ENCODE data around the gene ANKRD28. TPM values are rescaled to one million over a fixed set of nuclear protein-coding genes. Genes with fewer than 3 reads are reported as not detected.
A peak's percentile ranks its signal among the peaks of the same experiment; 100 is the strongest.

ANKRD28 gene
- total RNA-seq, 1 donor from 2014 or later: 45.0 TPM

DNA sequence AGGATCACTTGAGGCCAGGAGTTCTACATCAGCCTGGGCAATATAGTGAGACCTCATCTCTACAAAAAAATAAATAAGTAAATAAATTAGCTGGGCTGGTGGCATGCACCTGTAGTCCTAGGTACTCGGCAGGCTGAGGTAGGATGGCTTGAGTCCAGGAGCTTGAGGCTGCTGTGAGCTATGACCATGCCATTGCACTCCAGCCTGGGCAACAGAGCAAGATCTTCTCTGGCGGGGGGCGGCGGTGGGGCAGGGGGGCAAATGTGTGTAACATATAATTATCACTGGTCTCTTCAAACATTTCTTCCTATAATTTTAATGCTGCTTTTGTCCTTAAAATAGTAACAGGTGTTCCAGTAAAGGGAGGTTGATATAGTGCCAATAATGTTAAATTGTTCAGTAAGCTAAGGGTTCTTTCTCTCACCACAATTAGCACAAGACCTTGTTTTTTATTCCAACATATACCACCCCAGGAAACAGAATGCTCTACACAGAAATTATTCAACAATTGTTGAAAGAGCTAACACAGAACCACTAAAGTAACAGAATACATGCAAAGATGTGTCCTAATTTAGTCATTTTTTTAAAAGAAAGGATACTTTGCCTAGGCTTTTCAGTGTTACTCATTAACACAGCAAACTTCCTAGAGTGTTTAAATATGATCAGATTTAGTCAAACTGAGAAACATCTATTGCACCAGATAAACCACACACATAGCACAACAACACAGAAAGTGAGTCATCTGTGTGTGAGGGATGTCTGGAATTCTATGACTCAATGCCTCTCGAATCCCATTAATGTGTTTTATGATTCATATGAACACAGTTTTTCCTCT, 29.1 kb downstream of the ANKRD28 start:
- Mint-ChIP-seq H3K9me3 (peaks cover 11% of the 10 kb centered on the region), H3K36me3 (peaks cover 13% of the 10 kb centered on the region), H3K27me3 (ENCODE audit: low read depth) (no peaks in the 10 kb centered on the region), H3K4me1 (peaks cover 7% of the 10 kb centered on the region), H3K4me3 (no peak overlapping the region), H3K27ac (peak overlapping the region; percentile 58)
- TF ChIP-seq, protein P1, sequence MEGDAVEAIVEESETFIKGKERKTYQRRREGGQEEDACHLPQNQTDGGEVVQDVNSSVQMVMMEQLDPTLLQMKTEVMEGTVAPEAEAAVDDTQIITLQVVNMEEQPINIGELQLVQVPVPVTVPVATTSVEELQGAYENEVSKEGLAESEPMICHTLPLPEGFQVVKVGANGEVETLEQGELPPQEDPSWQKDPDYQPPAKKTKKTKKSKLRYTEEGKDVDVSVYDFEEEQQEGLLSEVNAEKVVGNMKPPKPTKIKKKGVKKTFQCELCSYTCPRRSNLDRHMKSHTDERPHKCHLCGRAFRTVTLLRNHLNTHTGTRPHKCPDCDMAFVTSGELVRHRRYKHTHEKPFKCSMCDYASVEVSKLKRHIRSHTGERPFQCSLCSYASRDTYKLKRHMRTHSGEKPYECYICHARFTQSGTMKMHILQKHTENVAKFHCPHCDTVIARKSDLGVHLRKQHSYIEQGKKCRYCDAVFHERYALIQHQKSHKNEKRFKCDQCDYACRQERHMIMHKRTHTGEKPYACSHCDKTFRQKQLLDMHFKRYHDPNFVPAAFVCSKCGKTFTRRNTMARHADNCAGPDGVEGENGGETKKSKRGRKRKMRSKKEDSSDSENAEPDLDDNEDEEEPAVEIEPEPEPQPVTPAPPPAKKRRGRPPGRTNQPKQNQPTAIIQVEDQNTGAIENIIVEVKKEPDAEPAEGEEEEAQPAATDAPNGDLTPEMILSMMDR (IDR thresholded peaks at IDR 0.05; ENCODE audit: unreplicated experiment): no peak
- DNase-seq (ENCODE audit: low spot score in 2 of 2, unreplicated experiment in 2 of 2): no peak

DNA sequence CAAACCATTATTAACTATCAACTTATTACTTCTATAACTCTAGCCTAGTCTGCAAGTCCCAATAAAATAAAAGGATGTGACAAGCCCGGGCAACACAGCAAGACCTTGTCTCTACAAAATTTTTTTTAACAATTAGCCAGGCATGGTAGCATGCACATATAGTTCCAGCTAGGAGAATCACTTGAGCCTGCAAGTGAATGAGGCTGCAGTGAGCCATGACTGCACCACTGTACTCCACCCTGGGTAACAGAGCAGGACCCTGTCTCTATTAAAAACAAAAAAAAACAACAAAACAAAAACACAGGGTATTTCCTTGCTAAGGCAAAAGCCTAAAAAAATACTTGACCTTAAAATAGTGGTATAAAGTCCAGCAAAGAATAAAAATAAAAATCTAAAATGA, 31.4 kb downstream of the ANKRD28 start:
- Mint-ChIP-seq H3K9me3 (no peaks in the 10 kb centered on the region), H3K27me3 (ENCODE audit: low read depth) (no peaks in the 10 kb centered on the region), H3K27ac (no peak overlapping the region), H3K4me3 (no peak overlapping the region), H3K4me1 (peaks cover 7% of the 10 kb centered on the region), H3K36me3 (peaks cover 12% of the 10 kb centered on the region)
- DNase-seq (ENCODE audit: low spot score in 2 of 2, unreplicated experiment in 2 of 2): no peak
- TF ChIP-seq, protein P1 (IDR thresholded peaks at IDR 0.05; ENCODE audit: unreplicated experiment): no peak

DNA sequence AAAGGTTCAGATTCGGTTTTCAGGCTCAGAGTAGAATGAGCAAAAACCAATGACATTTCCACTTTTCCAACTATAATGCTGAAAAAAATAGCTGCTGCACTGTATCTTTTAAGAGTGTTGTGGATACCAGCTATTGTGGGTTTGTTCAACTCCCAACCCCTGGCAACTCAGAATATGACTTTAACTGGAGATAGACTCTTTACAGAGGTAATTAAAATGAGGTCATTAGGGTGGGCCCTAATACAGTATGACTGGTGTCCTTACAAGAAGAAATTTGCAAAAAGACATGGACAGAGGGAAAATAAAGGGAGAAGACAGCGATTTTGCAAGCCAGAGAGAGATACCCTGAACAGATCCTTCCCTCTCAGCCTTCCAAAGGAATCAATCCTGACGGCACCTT, 39.5 kb downstream of the ANKRD28 start:
- Mint-ChIP-seq H3K4me3 (no peak overlapping the region), H3K4me1 (no peaks in the 10 kb centered on the region), H3K27me3 (ENCODE audit: low read depth) (no peaks in the 10 kb centered on the region), H3K9me3 (no peaks in the 10 kb centered on the region), H3K36me3 (peaks cover 11% of the 10 kb centered on the region), H3K27ac (no peak overlapping the region)
- TF ChIP-seq, protein P1 (IDR thresholded peaks at IDR 0.05; ENCODE audit: unreplicated experiment): no peak
- DNase-seq (ENCODE audit: low spot score in 2 of 2, unreplicated experiment in 2 of 2): no peak

DNA sequence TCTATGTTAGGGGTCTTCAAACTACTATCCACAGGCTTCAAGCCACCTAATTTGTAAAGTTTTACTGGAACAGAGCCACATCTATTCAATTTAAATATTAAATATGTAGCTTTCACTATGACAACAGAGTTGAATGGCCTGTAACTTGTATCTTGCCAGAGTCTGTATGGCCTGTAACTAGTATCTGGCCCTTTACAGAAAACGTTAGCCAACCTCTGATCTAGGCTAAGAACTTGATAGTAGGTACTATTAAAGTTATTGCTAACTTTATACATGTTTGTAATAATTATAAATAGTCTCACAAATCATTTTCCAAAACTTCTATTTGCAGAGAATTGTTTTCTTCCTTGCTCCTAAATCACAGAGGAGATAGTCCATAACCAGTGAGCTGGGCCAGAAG, 40.0 kb downstream of the ANKRD28 start:
- H3K4me1 Mint-ChIP-seq: no peaks in the 10 kb centered on the region
- no peak overlapping the region for H3K4me3 Mint-ChIP-seq
- TF ChIP-seq, protein P1 (IDR thresholded peaks at IDR 0.05; ENCODE audit: unreplicated experiment): no peak
- no peaks in the 10 kb centered on the region for H3K9me3 Mint-ChIP-seq
- H3K36me3 Mint-ChIP-seq: peaks cover 10% of the 10 kb centered on the region
- H3K27me3 Mint-ChIP-seq (ENCODE audit: low read depth): no peaks in the 10 kb centered on the region
- no peak for DNase-seq (ENCODE audit: low spot score in 2 of 2, unreplicated experiment in 2 of 2)
- H3K27ac Mint-ChIP-seq: no peak overlapping the region

DNA sequence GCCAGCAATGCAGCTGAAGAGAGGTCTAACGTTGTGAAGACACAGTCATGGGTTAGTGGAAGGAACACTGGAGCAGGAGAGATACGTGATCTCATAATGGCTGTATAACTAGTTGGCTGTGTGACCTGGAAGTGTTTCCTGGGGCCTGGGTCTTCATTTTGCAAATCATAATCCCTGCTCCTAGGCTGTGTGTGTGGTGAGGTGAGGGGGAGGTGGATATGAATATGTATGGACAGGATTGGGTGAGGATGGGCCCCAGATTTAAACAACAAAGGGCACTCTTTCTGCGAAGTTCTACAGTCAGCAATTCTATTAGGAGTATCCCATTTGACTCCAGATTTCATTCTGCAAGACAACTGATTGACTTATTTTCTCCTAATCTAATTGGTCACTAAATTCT, 41.3 kb downstream of the ANKRD28 start:
- Mint-ChIP-seq H3K27me3 (ENCODE audit: low read depth) (no peaks in the 10 kb centered on the region), H3K9me3 (no peaks in the 10 kb centered on the region), H3K4me3 (no peak overlapping the region), H3K4me1 (no peaks in the 10 kb centered on the region), H3K36me3 (peaks cover 10% of the 10 kb centered on the region), H3K27ac (no peak overlapping the region)
- TF ChIP-seq, protein P1 (IDR thresholded peaks at IDR 0.05; ENCODE audit: unreplicated experiment): no peak
- DNase-seq (ENCODE audit: low spot score in 2 of 2, unreplicated experiment in 2 of 2): no peak
